Fibroblast of the conjunctiva (primary cell): ENCODE data around the gene CLASP1.
"Not testable (repeated sequence)": the region's sequence is repeated elsewhere in the genome, so short reads cannot be mapped to it uniquely, and the experiment has no call there.

Experiments used
- DNase-seq: peaks from one replicate; pipeline ENCODE4 v3.0.0-alpha.2; 2010; ENCODE audit warnings: low read depth

Gene CLASP1

GRCh38 chr2:121504316-121504715 lies 144.9 kb downstream of the CLASP1 start:
- DNase-seq = no peak

- no peak for DNase-seq
Measured at GRCh38 chr2:121502781-121503180, 146.5 kb downstream of the CLASP1 start.

- peak; percentile 80 for DNase-seq
Measured at GRCh38 chr2:121502246-121502645, 147.0 kb downstream of the CLASP1 start.

DNA sequence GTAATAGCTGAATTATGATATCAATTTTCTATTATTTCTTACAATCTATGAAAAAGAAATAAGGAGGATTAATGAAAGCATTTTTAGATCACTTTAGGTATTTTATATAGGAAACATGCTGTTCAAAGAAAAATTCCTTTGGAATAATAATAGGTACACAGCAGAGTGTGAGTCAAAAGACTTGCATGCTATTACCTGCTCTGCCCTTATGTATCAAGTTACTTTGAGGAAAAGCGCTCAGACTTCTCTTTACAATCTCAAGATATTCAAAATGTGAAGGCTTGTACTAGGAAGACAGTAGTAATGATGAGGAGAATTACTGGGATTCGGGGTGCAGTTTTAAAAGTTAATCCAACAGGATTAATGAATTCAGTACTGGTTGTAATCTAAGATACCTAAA lies 147.7 kb downstream of the CLASP1 start:
- no peak for DNase-seq

- peak; percentile 64 for DNase-seq
Measured at GRCh38 chr2:121501031-121501430, 148.2 kb downstream of the CLASP1 start.

- no peak for DNase-seq
Measured at GRCh38 chr2:121498731-121499130, 150.5 kb downstream of the CLASP1 start.

DNA sequence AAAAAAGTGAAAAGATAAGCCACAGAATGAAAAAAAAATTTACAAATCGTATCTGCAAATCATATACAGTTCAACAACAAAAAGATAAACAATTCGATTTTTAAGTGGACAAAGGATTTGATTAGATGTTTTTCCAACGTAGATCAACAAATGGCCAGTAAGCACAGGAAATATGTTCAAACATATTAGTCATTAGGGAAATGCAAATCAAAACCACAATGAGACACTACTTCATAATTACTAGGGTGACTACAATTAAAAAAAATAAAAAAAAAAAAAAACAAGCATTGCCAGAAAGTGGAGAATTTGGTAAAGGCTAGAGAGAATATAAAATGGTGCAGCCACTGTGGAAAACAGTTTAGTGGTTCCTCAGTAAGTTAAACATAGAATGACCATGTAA lies 156.9 kb downstream of the CLASP1 start:
- DNase-seq = no peak

DNA sequence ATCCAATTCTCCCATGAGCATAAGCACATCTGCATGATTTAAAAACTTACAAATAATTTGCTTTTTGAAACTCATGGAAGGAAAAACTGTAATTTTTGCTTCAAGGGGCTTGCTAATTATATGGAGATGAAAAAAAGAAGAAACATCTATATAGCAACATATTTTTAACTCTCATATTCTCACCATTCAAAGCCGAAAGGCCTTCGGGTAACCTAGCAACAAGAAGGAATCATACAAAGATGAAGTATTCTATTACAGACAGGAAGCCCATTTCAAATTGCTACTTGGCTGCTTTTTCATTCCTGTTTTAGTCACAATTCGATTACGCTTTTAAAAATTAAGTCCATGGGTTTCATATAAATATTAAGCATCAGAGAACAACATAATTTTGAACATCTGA lies 157.7 kb downstream of the CLASP1 start:
- no peak for DNase-seq

- no peak for DNase-seq
Measured at GRCh38 chr2:121490584-121491133, 158.6 kb downstream of the CLASP1 start.

DNA sequence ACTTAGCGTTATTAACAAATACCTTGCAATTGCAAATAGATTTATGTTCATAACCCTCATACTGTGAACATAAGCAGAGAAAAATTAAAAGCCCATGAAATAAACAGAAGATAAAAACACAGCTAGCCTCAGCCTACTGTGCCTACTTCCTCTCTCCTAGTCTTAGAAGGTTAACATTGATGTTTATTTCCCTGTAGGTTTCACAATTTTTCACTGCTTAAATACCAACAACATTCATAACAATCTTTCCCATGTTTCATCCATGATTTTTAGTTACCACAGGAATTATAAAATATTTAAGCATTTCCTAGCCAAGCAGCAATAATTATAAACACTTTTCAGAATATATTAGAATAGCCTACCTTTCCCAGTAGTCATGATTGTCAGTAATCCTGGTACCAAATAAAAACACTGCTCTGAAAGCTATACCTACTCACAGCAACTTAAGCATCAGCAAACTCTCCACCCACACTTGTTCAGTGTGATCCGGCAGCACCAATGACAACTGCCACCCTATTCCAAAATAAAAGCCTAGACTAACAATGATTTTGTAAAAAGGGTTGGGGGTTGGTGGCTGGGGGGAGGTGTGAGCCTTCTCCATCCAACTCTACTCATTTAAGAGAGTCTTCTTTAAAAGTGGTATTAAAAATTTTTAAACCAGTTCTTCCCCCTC lies 159.2 kb downstream of the CLASP1 start:
- no peak for DNase-seq

GRCh38 chr2:121489284-121489683 lies 160.0 kb downstream of the CLASP1 start:
- no peak for DNase-seq

DNA sequence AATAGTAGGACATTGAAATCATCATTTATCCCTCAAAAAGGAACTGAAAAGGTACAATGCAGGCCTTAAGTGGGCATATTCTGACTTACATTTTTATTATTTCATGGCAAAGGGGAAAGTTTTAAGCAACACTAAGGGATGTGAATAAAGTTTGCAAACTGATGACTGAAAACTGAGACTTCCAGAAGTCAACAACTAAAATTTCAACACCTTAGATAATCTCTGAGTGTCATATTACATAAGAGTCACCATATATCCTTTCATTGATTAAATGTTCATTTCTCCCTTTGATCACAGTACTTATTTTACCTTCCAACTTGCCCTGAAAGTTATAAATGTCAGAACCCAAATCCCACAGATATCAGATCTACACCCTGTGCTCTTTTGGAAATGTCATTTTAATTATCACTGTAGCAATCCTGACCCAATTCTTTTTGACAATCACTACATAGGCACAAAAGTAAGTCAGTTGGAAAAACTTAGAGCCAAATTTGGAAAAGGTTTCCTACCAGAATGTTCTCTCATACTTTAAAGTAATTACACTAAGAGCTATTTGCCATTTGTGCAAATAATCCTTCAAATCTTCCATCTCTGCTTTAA lies 163.0 kb downstream of the CLASP1 start:
- DNase-seq = no peak

- no peak for DNase-seq
Measured at GRCh38 chr2:121485039-121485438, 164.2 kb downstream of the CLASP1 start.

GRCh38 chr2:121483846-121484245 lies 165.4 kb downstream of the CLASP1 start:
- DNase-seq = no peak

DNA sequence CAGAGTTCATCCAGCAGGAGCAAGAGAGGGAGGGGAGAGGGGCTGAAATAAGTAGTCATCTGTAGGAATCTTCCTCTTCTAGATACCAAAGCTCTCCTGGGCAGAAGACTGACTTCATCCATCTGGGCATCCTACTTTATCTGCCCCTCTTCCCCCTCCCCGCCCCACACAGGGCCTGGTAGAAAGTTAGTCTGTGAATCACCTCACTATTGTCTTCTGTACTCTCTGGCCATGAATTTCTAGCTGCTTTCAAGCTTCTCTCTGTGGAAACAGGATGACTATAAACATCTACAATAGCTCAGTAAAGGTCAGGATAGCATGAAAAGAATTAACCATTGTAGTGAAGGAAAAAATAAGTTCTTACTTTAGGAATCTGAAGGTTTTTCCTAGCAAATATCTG lies 166.2 kb downstream of the CLASP1 start:
- DNase-seq = no peak

GRCh38 chr2:121480826-121481225 lies 168.4 kb downstream of the CLASP1 start:
- peak; percentile 92 for DNase-seq

GRCh38 chr2:121479882-121480522 lies 169.3 kb downstream of the CLASP1 start:
- DNase-seq = no peak

- no peak for DNase-seq
Measured at GRCh38 chr2:121478996-121479745, 170.1 kb downstream of the CLASP1 start.

- not testable (repeated sequence) for DNase-seq
Measured at GRCh38 chr2:121478358-121478995, 170.8 kb downstream of the CLASP1 start.

- DNase-seq = no peak
Measured at GRCh38 chr2:121476684-121477083, 172.6 kb downstream of the CLASP1 start.

- DNase-seq = no peak
Measured at GRCh38 chr2:121475811-121476571, 173.3 kb downstream of the CLASP1 start.
